Activated CD4-positive, alpha-beta T cell treated with anti-CD3 and anti-CD28 coated beads, Interleukin-2, amount 10 ng/mL, durations not matched to agents 24 days and 14 days (primary cell): ENCODE data around the gene PPP1R1C. TPM values are rescaled to one million over a fixed set of nuclear protein-coding genes. Genes with fewer than 3 reads are reported as not detected.

Experiments
- DNase-seq: peaks from one replicate; pipeline ENCODE4 v3.0.0; 2022
- H3K27ac Mint-ChIP-seq: one replicate; pipeline ENCODE4 v1.8.0; 2022; ENCODE audit warnings: mild to moderate bottlenecking, mixed read lengths
- H3K27me3 Mint-ChIP-seq: one replicate; pipeline ENCODE4 v1.8.0; 2022; ENCODE audit warnings: mixed read lengths
- H3K36me3 Mint-ChIP-seq: one replicate; pipeline ENCODE4 v1.8.0; 2022; ENCODE audit warnings: low read depth, mild to moderate bottlenecking, mixed read lengths
- H3K4me1 Mint-ChIP-seq: one replicate; pipeline ENCODE4 v1.8.0; 2021; ENCODE audit warnings: mixed read lengths
- H3K4me3 Mint-ChIP-seq: one replicate; pipeline ENCODE4 v1.8.0; 2022; ENCODE audit warnings: mild to moderate bottlenecking, moderate library complexity, mixed read lengths
- H3K9me3 Mint-ChIP-seq: one replicate; pipeline ENCODE4 v1.8.0; 2021; ENCODE audit warnings: mixed read lengths
- intact Hi-C: fragments of 100-400 bp; cut with micrococcal nuclease; formaldehyde crosslinking; loops from one replicate; pipeline ENCODE4 v1.15.1; 2023
- total RNA-seq: library from RNA; stranded (reverse); gene quantifications from 2 replicates; pipeline ENCODE4 v1.2.3, GENCODE V29; 2022

The PPP1R1C gene
- total RNA-seq, 1 donor from 2014 or later, result not detected

- H3K36me3 Mint-ChIP-seq, result no peaks in the 10 kb centered on the region
- no peak overlapping the region for H3K4me3 Mint-ChIP-seq
- no peak for DNase-seq
- intact Hi-C loops, result no loop called here
- no peak overlapping the region for H3K27ac Mint-ChIP-seq
- no peaks in the 10 kb centered on the region for H3K9me3 Mint-ChIP-seq
- H3K4me1 Mint-ChIP-seq, result no peaks in the 10 kb centered on the region
- no peaks in the 10 kb centered on the region for H3K27me3 Mint-ChIP-seq
Measured at GRCh38 chr2:182048621-182049020, 63.0 kb downstream of the PPP1R1C start.

GRCh38 chr2:182049372-182050148, 63.9 kb downstream of the PPP1R1C start:
- no peak for DNase-seq
- Mint-ChIP-seq H3K36me3 (no peaks in the 10 kb centered on the region), H3K27ac (no peak overlapping the region), H3K4me1 (no peaks in the 10 kb centered on the region), H3K9me3 (no peaks in the 10 kb centered on the region), H3K27me3 (no peaks in the 10 kb centered on the region), H3K4me3 (no peak overlapping the region)
- intact Hi-C loops, result no loop called here

- DNase-seq, result no peak
- Mint-ChIP-seq H3K36me3 (no peaks in the 10 kb centered on the region), H3K9me3 (no peaks in the 10 kb centered on the region), H3K4me3 (no peak overlapping the region), H3K4me1 (no peaks in the 10 kb centered on the region), H3K27me3 (no peaks in the 10 kb centered on the region), H3K27ac (no peak overlapping the region)
- intact Hi-C loops, result no loop called here
Measured at GRCh38 chr2:182050333-182051135, 64.9 kb downstream of the PPP1R1C start.

GRCh38 chr2:182055993-182056392, 70.3 kb downstream of the PPP1R1C start:
- Mint-ChIP-seq H3K27me3 (peaks cover 6% of the 10 kb centered on the region), H3K4me3 (no peak overlapping the region), H3K4me1 (no peaks in the 10 kb centered on the region), H3K36me3 (no peaks in the 10 kb centered on the region), H3K9me3 (no peaks in the 10 kb centered on the region), H3K27ac (no peak overlapping the region)
- DNase-seq, result no peak
- intact Hi-C loops, result no loop called here

- no peak overlapping the region for H3K4me3 Mint-ChIP-seq
Measured at GRCh38 chr2:182057002-182057401, 71.3 kb downstream of the PPP1R1C start.

GRCh38 chr2:182058056-182058455, 72.4 kb downstream of the PPP1R1C start:
- no peak overlapping the region for H3K27ac Mint-ChIP-seq
- intact Hi-C loops, result no loop called here
- H3K36me3 Mint-ChIP-seq, result no peaks in the 10 kb centered on the region
- peaks cover 6% of the 10 kb centered on the region for H3K27me3 Mint-ChIP-seq
- H3K4me1 Mint-ChIP-seq, result no peaks in the 10 kb centered on the region
- H3K4me3 Mint-ChIP-seq, result no peak overlapping the region
- no peak for DNase-seq
- no peaks in the 10 kb centered on the region for H3K9me3 Mint-ChIP-seq

More at GRCh38 chr2:182057002-182057401, 71.3 kb downstream of the PPP1R1C start:
- no peak overlapping the region for H3K27ac Mint-ChIP-seq
- no peaks in the 10 kb centered on the region for H3K36me3 Mint-ChIP-seq
- no peaks in the 10 kb centered on the region for H3K9me3 Mint-ChIP-seq
- intact Hi-C loops, result no loop called here
- H3K27me3 Mint-ChIP-seq, result peaks cover 6% of the 10 kb centered on the region
- no peaks in the 10 kb centered on the region for H3K4me1 Mint-ChIP-seq
- DNase-seq, result no peak

GRCh38 chr2:182061739-182062138, 76.1 kb downstream of the PPP1R1C start:
- intact Hi-C loops, result no loop called here
- Mint-ChIP-seq H3K9me3 (no peaks in the 10 kb centered on the region), H3K4me1 (no peaks in the 10 kb centered on the region), H3K27me3 (peaks cover 6% of the 10 kb centered on the region), H3K36me3 (no peaks in the 10 kb centered on the region), H3K27ac (no peak overlapping the region), H3K4me3 (no peak overlapping the region)
- no peak for DNase-seq

GRCh38 chr2:182062329-182062972, 76.8 kb downstream of the PPP1R1C start:
- intact Hi-C loops, result no loop called here
- Mint-ChIP-seq H3K36me3 (no peaks in the 10 kb centered on the region), H3K4me3 (no peak overlapping the region), H3K27me3 (peaks cover 2% of the 10 kb centered on the region), H3K9me3 (no peaks in the 10 kb centered on the region), H3K27ac (no peak overlapping the region), H3K4me1 (no peaks in the 10 kb centered on the region)
- no peak for DNase-seq

GRCh38 chr2:182064019-182064778, 78.5 kb downstream of the PPP1R1C start:
- H3K36me3 Mint-ChIP-seq, result no peaks in the 10 kb centered on the region
- DNase-seq, result no peak
- no peak overlapping the region for H3K4me3 Mint-ChIP-seq
- intact Hi-C loops, result no loop called here
- peaks cover 3% of the 10 kb centered on the region for H3K27me3 Mint-ChIP-seq
- H3K4me1 Mint-ChIP-seq, result no peaks in the 10 kb centered on the region
- H3K27ac Mint-ChIP-seq, result no peak overlapping the region
- no peaks in the 10 kb centered on the region for H3K9me3 Mint-ChIP-seq

GRCh38 chr2:182066400-182067087, 80.9 kb downstream of the PPP1R1C start:
- Mint-ChIP-seq H3K36me3 (no peaks in the 10 kb centered on the region), H3K27ac (no peak overlapping the region), H3K4me3 (no peak overlapping the region), H3K27me3 (peaks cover 3% of the 10 kb centered on the region), H3K9me3 (no peaks in the 10 kb centered on the region), H3K4me1 (no peaks in the 10 kb centered on the region)
- intact Hi-C loops, result no loop called here
- no peak for DNase-seq

GRCh38 chr2:182067393-182067792, 81.7 kb downstream of the PPP1R1C start:
- Mint-ChIP-seq H3K27ac (no peak overlapping the region), H3K4me3 (no peak overlapping the region), H3K9me3 (no peaks in the 10 kb centered on the region), H3K4me1 (no peaks in the 10 kb centered on the region), H3K27me3 (peaks cover 3% of the 10 kb centered on the region), H3K36me3 (no peaks in the 10 kb centered on the region)
- intact Hi-C loops, result no loop called here
- no peak for DNase-seq

GRCh38 chr2:182068811-182069210, 83.2 kb downstream of the PPP1R1C start:
- intact Hi-C loops, result no loop called here
- Mint-ChIP-seq H3K27ac (no peak overlapping the region), H3K9me3 (no peaks in the 10 kb centered on the region), H3K4me3 (no peak overlapping the region), H3K4me1 (no peaks in the 10 kb centered on the region), H3K36me3 (no peaks in the 10 kb centered on the region), H3K27me3 (peaks cover 5% of the 10 kb centered on the region)
- no peak for DNase-seq

GRCh38 chr2:182069416-182069815, 83.8 kb downstream of the PPP1R1C start:
- intact Hi-C loops, result no loop called here
- Mint-ChIP-seq H3K4me3 (no peak overlapping the region), H3K27me3 (peaks cover 6% of the 10 kb centered on the region), H3K36me3 (no peaks in the 10 kb centered on the region), H3K4me1 (no peaks in the 10 kb centered on the region), H3K27ac (no peak overlapping the region), H3K9me3 (no peaks in the 10 kb centered on the region)
- no peak for DNase-seq
